Gastroesophageal sphincter (tissue), 4 donors: ENCODE data around the gene SPEM3. TPM values are rescaled to one million over a fixed set of nuclear protein-coding genes. Genes with fewer than 3 reads are reported as not detected.

Experiments used
- ATAC-seq: fragments of 150-250 bp; one replicate; pipeline ENCODE4 v1.9.1; 2016; ENCODE audit warnings: mild to moderate bottlenecking, moderate library complexity
- H3K27ac ChIP-seq, 4 donors: fragments of 200-600 bp; sonication (generic) in 3 of 4; 1 replicate in 3 of 4; 2 replicates in 1 of 4; pipeline ENCODE4 v1.5.1; 2016 to 2019
- H3K27me3 ChIP-seq: fragments of 200-600 bp; sonication (generic); one replicate; pipeline ENCODE4 v1.5.1; 2019
- H3K36me3 ChIP-seq, 2 donors: fragments of 200-600 bp; sonication (generic); one replicate each; pipeline ENCODE4 v1.5.1; 2019; ENCODE audit warnings: control low read depth in 1 of 2
- H3K4me1 ChIP-seq, 3 donors: fragments of 200-600 bp; sonication (generic); 1 replicate in 2 of 3; 2 replicates in 1 of 3; pipeline ENCODE4 v1.5.1; 2016 to 2019; ENCODE audit warnings: control low read depth in 2 of 3
- H3K4me3 ChIP-seq, 2 donors: fragments of 200-600 bp; sonication (generic); one replicate each; pipeline ENCODE4 v1.5.1; 2019; ENCODE audit warnings: mild to moderate bottlenecking in 1 of 2, moderate library complexity in 1 of 2
- H3K9me3 ChIP-seq, 3 donors: fragments of 200-600 bp; sonication (generic); one replicate each; pipeline ENCODE4 v1.5.1; 2017 to 2019; ENCODE audit warnings: control low read depth in 2 of 3
- EP300 ChIP-seq: sonication (generic); formaldehyde crosslinking; IDR thresholded peaks from one replicate; pipeline ENCODE4 v1.6.1; 2017; ENCODE audit warnings: antibody characterized with exemption, mild to moderate bottlenecking
- POLR2A ChIP-seq, 2 donors: fragments of 450-650 bp; IDR thresholded peaks; one replicate each; pipeline ENCODE4 v1.6.1; 2017; ENCODE audit warnings: antibody characterized with exemption in 2 of 2, mild to moderate bottlenecking in 2 of 2, moderate library complexity in 1 of 2
- POLR2AphosphoS5 ChIP-seq: sonication (generic); formaldehyde crosslinking; IDR thresholded peaks from one replicate; pipeline ENCODE4 v1.6.1; 2017; ENCODE audit warnings: antibody characterized with exemption
- WGBS, 2 donors: methylation state at CpG; one replicate each; pipeline ENCODE4 v1.1.5; 2018; ENCODE audit warnings: low coverage in 1 of 2; 5-methylcytosine and 5-hydroxymethylcytosine counted together
- total RNA-seq, 4 donors: library from RNA; depleted of rRNA; stranded (reverse); fragments of >200 nt; gene quantifications; one replicate each; pipeline ENCODE4 v1.1.0, GENCODE V29; 2016
- TF ChIP-seq, protein P1 (sequence below), 4 experiments: fragments of 200-600 bp in 2 of 4; fragments of 450-650 bp in 2 of 4; sonication (generic) in 1 of 4; IDR thresholded peaks; one replicate each; pipeline ENCODE4 v1.5.1; 2017 to 2019; ENCODE audit warnings: antibody characterized with exemption in 4 of 4, mild to moderate bottlenecking in 2 of 4, moderate library complexity in 2 of 4

SPEM3 gene
- total RNA-seq, 4 donors from 2014 or later: 0.08 TPM; not detected in 3

DNA sequence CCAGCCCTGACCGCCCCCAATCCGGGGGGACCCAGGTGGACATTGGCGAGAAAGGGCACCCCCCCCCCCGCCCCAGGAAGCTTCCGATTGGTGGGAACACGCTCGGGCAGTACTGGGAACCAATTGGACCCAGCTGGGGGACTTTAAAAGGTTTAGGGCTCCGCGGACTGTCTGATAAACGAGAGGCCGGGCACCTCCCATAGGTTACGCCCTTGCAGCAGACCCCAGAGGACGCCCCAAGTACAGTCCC lies 25.0 kb upstream of the SPEM3 start:
- TF ChIP-seq EP300: no peak
- TF ChIP-seq POLR2AphosphoS5: no peak
- TF ChIP-seq POLR2A (IDR thresholded peaks at IDR 0.05): no peak
- TF ChIP-seq, protein P1, sequence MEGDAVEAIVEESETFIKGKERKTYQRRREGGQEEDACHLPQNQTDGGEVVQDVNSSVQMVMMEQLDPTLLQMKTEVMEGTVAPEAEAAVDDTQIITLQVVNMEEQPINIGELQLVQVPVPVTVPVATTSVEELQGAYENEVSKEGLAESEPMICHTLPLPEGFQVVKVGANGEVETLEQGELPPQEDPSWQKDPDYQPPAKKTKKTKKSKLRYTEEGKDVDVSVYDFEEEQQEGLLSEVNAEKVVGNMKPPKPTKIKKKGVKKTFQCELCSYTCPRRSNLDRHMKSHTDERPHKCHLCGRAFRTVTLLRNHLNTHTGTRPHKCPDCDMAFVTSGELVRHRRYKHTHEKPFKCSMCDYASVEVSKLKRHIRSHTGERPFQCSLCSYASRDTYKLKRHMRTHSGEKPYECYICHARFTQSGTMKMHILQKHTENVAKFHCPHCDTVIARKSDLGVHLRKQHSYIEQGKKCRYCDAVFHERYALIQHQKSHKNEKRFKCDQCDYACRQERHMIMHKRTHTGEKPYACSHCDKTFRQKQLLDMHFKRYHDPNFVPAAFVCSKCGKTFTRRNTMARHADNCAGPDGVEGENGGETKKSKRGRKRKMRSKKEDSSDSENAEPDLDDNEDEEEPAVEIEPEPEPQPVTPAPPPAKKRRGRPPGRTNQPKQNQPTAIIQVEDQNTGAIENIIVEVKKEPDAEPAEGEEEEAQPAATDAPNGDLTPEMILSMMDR (IDR thresholded peaks at IDR 0.05): no peak
- peaks cover 0 to 7% of the 10 kb centered on the region in 2 donors for H3K36me3 ChIP-seq
- peak overlapping the region; percentile 37 to 88 for H3K4me3 ChIP-seq
- peak; percentile 65 for ATAC-seq
- peak overlapping the region; percentile 91 to 95 (median 93) for H3K27ac ChIP-seq
- no peaks in the 10 kb centered on the region for H3K27me3 ChIP-seq
- H3K9me3 ChIP-seq: no peaks in the 10 kb centered on the region
- WGBS, 2 donors: no CpG with 5 or more reads among the region's 13 CpGs
- H3K4me1 ChIP-seq: peaks cover 4 to 65% (median 24%) of the 10 kb centered on the region in 3 donors

DNA sequence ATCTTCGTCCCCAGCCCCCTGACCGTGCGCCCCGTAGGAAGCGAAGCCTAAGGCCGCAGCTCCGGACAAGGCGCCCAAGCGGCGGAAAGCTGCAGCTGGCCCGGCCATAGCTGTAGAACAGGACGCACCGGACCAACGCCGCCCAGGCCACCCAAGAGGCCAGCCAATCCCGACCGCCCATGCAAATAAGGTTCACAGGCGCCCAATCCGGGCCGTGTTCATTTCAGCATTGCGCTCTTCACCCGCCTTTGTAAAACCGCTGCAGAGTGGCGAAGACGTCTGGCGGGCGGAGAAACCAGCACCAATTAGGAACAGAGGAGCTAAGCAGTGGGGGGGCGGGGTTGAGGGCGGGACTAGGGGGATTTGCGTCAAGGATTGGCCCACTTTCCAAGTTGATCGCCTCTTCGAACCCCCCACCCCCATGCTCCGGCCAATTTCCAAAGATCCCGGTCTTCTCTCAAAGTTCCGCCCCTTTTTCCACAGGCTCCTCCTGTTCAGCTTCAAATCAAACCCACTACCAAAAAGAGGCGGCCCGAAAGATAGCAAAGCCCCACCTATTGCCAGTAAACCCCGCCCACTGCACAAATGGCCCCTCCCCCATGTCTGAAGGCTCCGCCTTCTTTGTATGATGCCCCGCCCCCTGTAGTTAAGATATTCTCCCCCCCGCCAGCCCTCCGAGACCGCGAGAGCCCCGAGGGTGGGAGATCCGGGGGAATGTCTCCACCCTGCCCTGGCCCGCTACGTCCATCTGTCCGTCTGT lies 24.5 kb upstream of the SPEM3 start, which contains the start of gene TMEM256:
Gene TMEM256, minus strand, starts transcription at position 121 of the 760 bp plus-strand sequence. Its CDS starts 13 bp downstream, at position 108.
- peaks cover 0 to 12% of the 10 kb centered on the region in 2 donors for H3K36me3 ChIP-seq
- peaks cover 4 to 65% (median 24%) of the 10 kb centered on the region in 3 donors for H3K4me1 ChIP-seq
- H3K9me3 ChIP-seq: no peaks in the 10 kb centered on the region
- TF ChIP-seq POLR2AphosphoS5: peak; percentile 91
- TF ChIP-seq POLR2A (IDR thresholded peaks at IDR 0.05): peak; percentile 89 to 91
- TF ChIP-seq, protein P1 (IDR thresholded peaks at IDR 0.05): peak in 2 of 4 experiments; percentile 27 to 35
- TF ChIP-seq EP300: no peak
- WGBS, 2 donors: 2% methylated on average over 11 of the region's 49 CpGs; no CpG with 5 or more reads in 1 of the 2 donors
- H3K4me3 ChIP-seq: peak within 1 kb of the TSS; percentile 70 to 88
- H3K27ac ChIP-seq: peak within 1 kb of the TSS; percentile 91 to 95 (median 93)
- ATAC-seq: peak; percentile 94
- H3K27me3 ChIP-seq: no peaks in the 10 kb centered on the region

DNA sequence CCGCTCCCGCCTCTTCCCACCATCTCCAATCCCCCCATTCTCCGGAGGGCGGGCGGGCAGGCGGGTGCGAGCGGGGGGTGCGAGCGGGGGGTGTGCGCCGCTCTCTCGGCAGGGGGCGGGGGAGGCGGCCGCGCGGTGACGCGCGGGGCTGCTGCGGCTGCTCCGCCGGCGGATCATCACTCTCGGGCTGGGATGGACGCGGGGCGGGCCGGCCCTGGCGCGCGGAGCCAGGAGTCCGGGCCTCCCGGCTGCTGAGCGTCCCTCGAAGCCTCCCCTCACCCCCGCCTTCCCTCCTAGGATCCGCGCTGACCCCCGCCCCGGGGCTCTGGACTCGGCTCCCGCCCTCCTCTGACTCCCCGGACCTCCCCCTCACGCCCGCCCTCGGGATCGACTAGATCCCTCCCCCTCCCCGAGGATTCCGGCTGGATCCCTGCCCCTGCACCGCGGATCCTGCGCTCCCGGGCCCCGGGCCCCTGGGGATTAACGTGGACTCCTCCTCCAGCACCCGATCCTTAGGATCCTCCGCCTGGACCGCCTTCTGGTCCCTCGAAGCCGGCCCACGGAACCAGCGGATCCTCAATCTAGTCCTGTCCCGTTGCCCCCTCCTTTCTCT lies 23.8 kb upstream of the SPEM3 start:
- 0% methylated on average over 9 of the region's 65 CpGs; no CpG with 5 or more reads in 1 of the 2 donors for WGBS, 2 donors
- Histone ChIP-seq H3K4me3 (peak overlapping the region; percentile 70 to 88), H3K4me1 (peaks cover 4 to 65% (median 24%) of the 10 kb centered on the region in 3 donors), H3K36me3 (peaks cover 0 to 19% of the 10 kb centered on the region in 2 donors), H3K27ac (peak overlapping the region; percentile 77 to 95 (median 93)), H3K27me3 (no peaks in the 10 kb centered on the region), H3K9me3 (no peaks in the 10 kb centered on the region)
- ATAC-seq: peak; percentile 64
- TF ChIP-seq, protein P1 (IDR thresholded peaks at IDR 0.05): peak in 3 of 4 experiments; percentile 7 to 23 (median 22)
- TF ChIP-seq POLR2A (IDR thresholded peaks at IDR 0.05) (peak; percentile 74 to 77), EP300 (no peak), POLR2AphosphoS5 (no peak)

DNA sequence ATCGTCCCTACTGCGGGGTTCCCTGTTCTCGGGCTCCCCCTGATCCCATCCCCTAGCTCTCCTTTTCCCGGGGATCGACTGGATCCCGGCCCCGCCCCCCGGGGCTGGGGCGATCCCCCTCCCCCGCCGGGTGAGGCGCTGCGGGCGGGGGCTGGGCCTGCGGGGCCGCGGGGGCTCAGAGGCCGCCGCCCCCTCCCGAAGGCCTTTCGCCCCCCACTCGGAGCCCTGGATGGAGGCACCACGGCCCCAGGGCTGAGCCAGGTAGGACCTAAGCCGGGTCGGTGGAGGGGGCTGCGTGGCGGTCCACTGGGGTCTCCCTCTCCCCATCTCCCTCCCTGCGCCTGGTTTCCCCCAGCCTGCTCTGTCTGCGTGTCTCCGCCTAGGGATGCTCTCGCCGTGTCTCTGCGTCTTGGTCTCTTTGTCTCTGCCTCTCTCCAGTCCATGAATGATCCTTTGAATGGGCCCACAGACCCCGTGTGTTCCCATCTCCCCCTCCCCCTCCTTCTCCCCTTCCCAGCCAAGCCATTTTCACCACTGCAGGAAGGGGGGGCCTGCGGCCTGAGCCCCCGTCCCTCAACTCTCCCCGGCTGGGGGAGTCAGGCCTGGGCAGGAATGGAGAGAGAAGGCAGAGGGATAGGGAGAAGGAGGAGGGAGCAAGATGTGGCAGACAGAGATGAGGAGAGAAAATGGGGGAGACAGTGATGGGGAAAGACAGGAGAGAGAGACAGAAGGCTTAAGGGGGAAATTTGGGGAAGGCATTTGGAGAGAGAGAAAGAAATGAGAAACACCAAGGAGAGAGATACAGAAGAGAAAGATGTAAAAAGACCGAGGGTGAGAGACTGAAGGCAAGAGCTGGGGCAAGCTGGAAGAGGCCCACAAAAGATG lies 23.1 kb upstream of the SPEM3 start:
- Histone ChIP-seq H3K27ac (peak overlapping the region; percentile 77 to 95 (median 93)), H3K36me3 (peaks cover 0 to 26% of the 10 kb centered on the region in 2 donors), H3K9me3 (no peaks in the 10 kb centered on the region), H3K4me3 (peak overlapping the region; percentile 70 to 88), H3K4me1 (peaks cover 4 to 63% (median 24%) of the 10 kb centered on the region in 3 donors), H3K27me3 (no peaks in the 10 kb centered on the region)
- ATAC-seq: no peak
- 5 to 29% methylated on average over 1 to 4 of the region's 38 CpGs for whole genome bisulfite sequencing, 2 donors
- TF ChIP-seq EP300 (no peak), POLR2AphosphoS5 (no peak), POLR2A (IDR thresholded peaks at IDR 0.05) (no peak)
- TF ChIP-seq, protein P1 (IDR thresholded peaks at IDR 0.05): no peak
